Astrocyte (in vitro differentiated cells and primary cell): ENCODE results near the gene CRTAP.

Experiments used
- EZH2 ChIP-seq: IDR thresholded peaks from 2 replicates; pipeline ENCODE4 v1.6.1; 2012; ENCODE audit warnings: mild to moderate bottlenecking, low read length, inconsistent platforms; ENCODE audit not compliant: insufficient read depth
- TF ChIP-seq, protein P1 (sequence below): IDR thresholded peaks from 2 replicates; pipeline ENCODE4 v1.5.1; 2011; ENCODE audit warnings: low read depth, mild to moderate bottlenecking, inconsistent platforms, low read length, moderate library complexity; ENCODE audit not compliant: insufficient read depth

DNA sequence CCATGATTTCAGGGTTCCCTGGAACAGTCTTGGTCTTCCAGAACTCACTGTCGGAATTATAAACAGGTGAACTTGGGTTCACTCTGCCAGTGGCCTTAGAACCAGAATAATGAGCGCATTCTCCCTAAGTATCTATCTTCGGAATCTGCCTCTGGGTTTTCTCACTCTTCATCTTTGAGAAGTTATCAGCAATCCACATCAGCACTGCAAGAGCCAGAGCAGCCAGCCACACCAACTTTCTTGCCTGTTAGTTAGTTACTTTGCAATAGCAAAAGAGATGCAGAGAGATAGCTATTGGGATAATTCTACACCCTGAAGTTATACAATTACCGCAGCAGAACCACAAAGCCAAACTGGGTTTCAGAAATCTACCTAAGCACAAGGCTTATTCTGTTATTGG, 42.6 kb upstream of the CRTAP start:
- TF ChIP-seq, protein P1, sequence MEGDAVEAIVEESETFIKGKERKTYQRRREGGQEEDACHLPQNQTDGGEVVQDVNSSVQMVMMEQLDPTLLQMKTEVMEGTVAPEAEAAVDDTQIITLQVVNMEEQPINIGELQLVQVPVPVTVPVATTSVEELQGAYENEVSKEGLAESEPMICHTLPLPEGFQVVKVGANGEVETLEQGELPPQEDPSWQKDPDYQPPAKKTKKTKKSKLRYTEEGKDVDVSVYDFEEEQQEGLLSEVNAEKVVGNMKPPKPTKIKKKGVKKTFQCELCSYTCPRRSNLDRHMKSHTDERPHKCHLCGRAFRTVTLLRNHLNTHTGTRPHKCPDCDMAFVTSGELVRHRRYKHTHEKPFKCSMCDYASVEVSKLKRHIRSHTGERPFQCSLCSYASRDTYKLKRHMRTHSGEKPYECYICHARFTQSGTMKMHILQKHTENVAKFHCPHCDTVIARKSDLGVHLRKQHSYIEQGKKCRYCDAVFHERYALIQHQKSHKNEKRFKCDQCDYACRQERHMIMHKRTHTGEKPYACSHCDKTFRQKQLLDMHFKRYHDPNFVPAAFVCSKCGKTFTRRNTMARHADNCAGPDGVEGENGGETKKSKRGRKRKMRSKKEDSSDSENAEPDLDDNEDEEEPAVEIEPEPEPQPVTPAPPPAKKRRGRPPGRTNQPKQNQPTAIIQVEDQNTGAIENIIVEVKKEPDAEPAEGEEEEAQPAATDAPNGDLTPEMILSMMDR, result no peak
- TF ChIP-seq EZH2, result no peak
